ENCODE data around the gene LGR4. TPM values are rescaled to one million over a fixed set of nuclear protein-coding genes. Genes with fewer than 3 reads are reported as not detected.

Gene LGR4
- total and polyA plus RNA-seq, 2 experiments from 2014 or later: 22.6 to 99.6 TPM

GRCh38 chr11:27394781-27395228 is 77.8 kb downstream of the LGR4 start:
- H2AFZ ChIP-seq: no peak overlapping the region
- Mint-ChIP-seq H3K36me3 (ENCODE audit: low read depth) (no peaks in the 10 kb centered on the region), H3K27me3 (ENCODE audit: insufficient read depth, low read depth, poor library complexity) (no peaks in the 10 kb centered on the region), H3K4me1 (peaks cover 68% of the 10 kb centered on the region), H3K9me3 (no peaks in the 10 kb centered on the region), H3K4me3 (no peak overlapping the region), H3K27ac (no peak overlapping the region)
- peaks cover 64% of the 10 kb centered on the region for H3K79me2 ChIP-seq (replicated peaks; ENCODE audit: insufficient read depth)
- no peaks in the 10 kb centered on the region for H3K9me2 ChIP-seq (ENCODE audit: insufficient read depth)
- TF ChIP-seq ZNF114 (CRISPR knock-in tag; IDR thresholded peaks at IDR 0.05) (no peak), REST (IDR thresholded peaks at IDR 0.05; ENCODE audit: unreplicated experiment) (no peak), EZH2phosphoT487 (IDR thresholded peaks at IDR 0.05; ENCODE audit: unreplicated experiment) (no peak), EZH2 (IDR thresholded peaks at IDR 0.05; ENCODE audit: low read depth, unreplicated experiment) (no peak)
- H4K20me1 ChIP-seq (replicated peaks; ENCODE audit: insufficient read depth): peaks cover 22% of the 10 kb centered on the region; the same call in 1 of the 2 replicates
- H3K4me1 ChIP-seq (ENCODE audit: insufficient read depth): peaks cover 72% of the 10 kb centered on the region
- no peak for DNase-seq (ENCODE audit: low spot score)
- H3K27me3 ChIP-seq (ENCODE audit: insufficient read depth): no peaks in the 10 kb centered on the region
- H3F3A ChIP-seq (replicated peaks; ENCODE audit: low read depth): no peaks in the 10 kb centered on the region
- ATAC-seq: no peak
- H3K4me2 ChIP-seq: peak overlapping the region; percentile 51
- no peak overlapping the region for H3K4me3 ChIP-seq
- H3K36me3 ChIP-seq (ENCODE audit: insufficient read depth): no peaks in the 10 kb centered on the region
- H3K27ac ChIP-seq (ENCODE audit: low read depth): peak overlapping the region; percentile 62; the same call in 1 of the 2 replicates

GRCh38 chr11:27392278-27393114 is 80.1 kb downstream of the LGR4 start:
- DNase-seq (ENCODE audit: low spot score) (peak; percentile 29), ATAC-seq (peak; percentile 31)
- Histone ChIP-seq H3K4me2 (peak overlapping the region; percentile 61), H3K9me2 (ENCODE audit: insufficient read depth) (no peaks in the 10 kb centered on the region), H4K20me1 (replicated peaks; ENCODE audit: insufficient read depth) (peaks cover 12% of the 10 kb centered on the region; the same call in 1 of the 2 replicates), H2AFZ (no peak overlapping the region), H3K36me3 (ENCODE audit: insufficient read depth) (no peaks in the 10 kb centered on the region), H3K79me2 (replicated peaks; ENCODE audit: insufficient read depth) (peaks cover 59% of the 10 kb centered on the region), H3K27me3 (ENCODE audit: insufficient read depth) (no peaks in the 10 kb centered on the region), H3K4me3 (no peak overlapping the region), H3K4me1 (ENCODE audit: insufficient read depth) (peaks cover 94% of the 10 kb centered on the region), H3F3A (replicated peaks; ENCODE audit: low read depth) (no peaks in the 10 kb centered on the region), H3K27ac (ENCODE audit: low read depth) (0 out of 2 replicates have a peak overlapping the region, but pooled peaks have one; percentile 64)
- no peak for TF ChIP-seq ZNF462 (CRISPR knock-in tag; IDR thresholded peaks at IDR 0.05)
- peak overlapping the region; percentile 56; the same call in 1 of the 2 replicates for H3K27ac Mint-ChIP-seq
- H3K4me3 Mint-ChIP-seq: no peak overlapping the region
- no peaks in the 10 kb centered on the region for H3K36me3 Mint-ChIP-seq (ENCODE audit: low read depth)
- no peaks in the 10 kb centered on the region for H3K9me3 Mint-ChIP-seq
- no peaks in the 10 kb centered on the region for H3K27me3 Mint-ChIP-seq (ENCODE audit: insufficient read depth, low read depth, poor library complexity)
- H3K4me1 Mint-ChIP-seq: peaks cover 83% of the 10 kb centered on the region

Measured in GM23338 (cell line).